Fibroblast of the aortic adventitia (primary cell): ENCODE measurements around the gene CACNA2D3. TPM values are rescaled to one million over a fixed set of nuclear protein-coding genes. Genes with fewer than 3 reads are reported as not detected.

Source experiments
- DNase-seq: peaks from one replicate; pipeline ENCODE4 v3.0.0-alpha.2; 2010; ENCODE audit warnings: low read depth
- H3K4me3 ChIP-seq: 2 replicates; pipeline ENCODE4 v1.5.1; 2011; ENCODE audit warnings: low read depth, mild to moderate bottlenecking, control low read depth, low read length, moderate library complexity
- total RNA-seq: library from RNA; depleted of rRNA; stranded (reverse); fragments of >200 nt; gene quantifications from 2 replicates; pipeline ENCODE4 v1.2.3, GENCODE V29; 2012; ENCODE audit warnings: low replicate concordance
- TF ChIP-seq, protein P1 (sequence below): IDR thresholded peaks from 2 replicates; pipeline ENCODE4 v1.5.1; 2011; ENCODE audit warnings: mild to moderate bottlenecking, low read length, control low read depth, inconsistent platforms; ENCODE audit not compliant: insufficient read depth

CACNA2D3 gene
- total RNA-seq, 1 donor: 0.45 TPM

DNA sequence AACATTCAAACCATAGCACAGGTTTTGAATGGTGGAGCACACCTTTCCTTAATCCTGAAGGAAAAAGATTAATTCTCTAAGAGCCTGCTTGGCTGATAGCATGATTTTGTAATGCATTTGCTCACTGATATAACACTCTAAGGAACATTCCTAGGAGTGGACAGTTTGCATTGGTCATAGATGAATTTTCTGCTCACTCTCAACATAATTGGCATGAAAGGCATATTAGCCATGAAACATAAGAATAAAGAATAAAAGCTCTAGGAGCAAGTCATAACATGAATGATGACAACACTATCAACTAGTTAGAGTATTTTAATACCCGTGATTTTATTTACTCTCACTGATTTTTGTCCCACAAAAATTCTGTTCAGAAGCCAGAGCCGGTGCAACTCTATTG is 839.8 kb downstream of the CACNA2D3 start:
- no peak overlapping the region for H3K4me3 ChIP-seq
- TF ChIP-seq, protein P1, sequence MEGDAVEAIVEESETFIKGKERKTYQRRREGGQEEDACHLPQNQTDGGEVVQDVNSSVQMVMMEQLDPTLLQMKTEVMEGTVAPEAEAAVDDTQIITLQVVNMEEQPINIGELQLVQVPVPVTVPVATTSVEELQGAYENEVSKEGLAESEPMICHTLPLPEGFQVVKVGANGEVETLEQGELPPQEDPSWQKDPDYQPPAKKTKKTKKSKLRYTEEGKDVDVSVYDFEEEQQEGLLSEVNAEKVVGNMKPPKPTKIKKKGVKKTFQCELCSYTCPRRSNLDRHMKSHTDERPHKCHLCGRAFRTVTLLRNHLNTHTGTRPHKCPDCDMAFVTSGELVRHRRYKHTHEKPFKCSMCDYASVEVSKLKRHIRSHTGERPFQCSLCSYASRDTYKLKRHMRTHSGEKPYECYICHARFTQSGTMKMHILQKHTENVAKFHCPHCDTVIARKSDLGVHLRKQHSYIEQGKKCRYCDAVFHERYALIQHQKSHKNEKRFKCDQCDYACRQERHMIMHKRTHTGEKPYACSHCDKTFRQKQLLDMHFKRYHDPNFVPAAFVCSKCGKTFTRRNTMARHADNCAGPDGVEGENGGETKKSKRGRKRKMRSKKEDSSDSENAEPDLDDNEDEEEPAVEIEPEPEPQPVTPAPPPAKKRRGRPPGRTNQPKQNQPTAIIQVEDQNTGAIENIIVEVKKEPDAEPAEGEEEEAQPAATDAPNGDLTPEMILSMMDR: no peak
- DNase-seq: no peak

DNA sequence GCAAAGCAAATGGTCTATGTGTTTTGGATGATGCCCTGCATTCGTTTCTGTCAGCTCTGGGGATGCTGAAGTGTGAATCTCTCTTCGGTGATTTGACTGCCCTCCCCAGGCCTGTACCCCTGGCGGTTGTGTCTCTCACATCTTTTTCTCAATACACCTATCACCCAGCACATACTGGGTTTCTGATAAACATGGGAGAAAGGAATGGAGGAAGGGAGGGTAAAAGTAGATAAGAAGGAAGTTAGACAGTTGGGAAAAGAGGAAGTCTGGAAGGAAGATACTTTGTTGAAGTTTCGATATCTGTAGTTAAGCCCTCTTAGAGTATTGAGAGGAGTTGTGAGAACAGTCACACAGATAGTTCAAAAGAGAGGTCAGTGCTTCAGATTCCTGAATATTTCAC is 841.3 kb downstream of the CACNA2D3 start:
- no peak for DNase-seq
- no peak overlapping the region for H3K4me3 ChIP-seq
- TF ChIP-seq, protein P1: no peak

DNA sequence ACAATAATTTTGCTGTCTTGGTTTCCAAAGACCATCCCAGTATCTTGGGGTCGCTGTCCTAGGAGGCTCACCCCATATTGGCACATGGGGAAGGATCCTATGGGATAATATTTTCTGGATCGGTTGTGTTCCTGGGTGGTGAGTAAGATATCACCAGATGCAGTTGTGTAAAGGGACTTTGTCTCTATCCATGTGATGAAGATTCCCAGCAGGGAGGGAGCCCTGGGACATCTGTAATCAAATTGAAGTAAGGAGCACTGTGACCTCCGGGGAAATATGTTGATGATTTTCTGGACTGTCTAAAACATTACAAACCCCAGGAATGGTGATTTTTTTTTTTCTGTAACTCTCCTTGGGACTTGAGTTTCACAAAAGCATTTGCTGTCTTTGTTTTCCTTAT is 841.7 kb downstream of the CACNA2D3 start:
- no peak for DNase-seq
- no peak overlapping the region for H3K4me3 ChIP-seq
- TF ChIP-seq, protein P1: no peak

DNA sequence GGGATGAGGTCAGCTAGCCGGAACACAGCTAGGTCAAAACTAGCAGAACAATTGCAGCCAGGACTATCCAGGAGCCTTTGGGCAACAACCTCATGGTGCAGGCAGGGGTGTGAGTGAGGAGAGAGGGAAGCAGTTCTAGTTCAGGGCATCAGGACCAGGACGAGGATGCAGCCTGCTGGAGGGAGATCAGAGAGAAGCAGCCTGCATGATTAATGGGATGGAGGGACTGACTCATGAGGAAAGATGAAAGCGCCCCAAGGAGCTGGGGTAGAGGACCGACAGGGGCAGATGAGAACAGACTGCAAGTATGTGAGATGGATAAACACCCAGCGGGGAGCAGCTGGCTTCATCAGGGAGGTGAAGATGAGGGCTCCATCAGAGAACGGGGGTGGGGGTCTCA is 843.4 kb downstream of the CACNA2D3 start:
- peak; percentile 84 for DNase-seq
- H3K4me3 ChIP-seq: no peak overlapping the region
- TF ChIP-seq, protein P1: peak; percentile 7

DNA sequence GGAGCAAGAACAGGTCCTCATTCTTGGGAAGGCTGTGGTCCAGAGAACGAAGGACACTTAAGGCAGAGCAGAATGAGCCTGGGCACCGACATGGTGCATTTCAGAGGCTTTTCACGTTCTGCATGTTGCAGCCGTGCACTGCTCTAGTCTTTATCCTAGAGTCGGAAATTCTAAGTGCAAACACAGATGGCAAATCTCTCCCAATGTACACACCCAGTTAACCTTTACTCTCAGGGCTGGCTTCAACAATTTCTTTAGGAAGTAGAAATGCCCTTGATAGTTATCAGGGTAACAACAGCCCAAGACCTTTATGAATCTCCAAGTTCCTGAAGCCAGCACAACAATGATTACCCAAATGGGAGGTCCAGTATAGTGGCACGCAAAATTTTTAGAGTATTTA is 844.6 kb downstream of the CACNA2D3 start:
- TF ChIP-seq, protein P1: no peak
- no peak overlapping the region for H3K4me3 ChIP-seq
- no peak for DNase-seq

DNA sequence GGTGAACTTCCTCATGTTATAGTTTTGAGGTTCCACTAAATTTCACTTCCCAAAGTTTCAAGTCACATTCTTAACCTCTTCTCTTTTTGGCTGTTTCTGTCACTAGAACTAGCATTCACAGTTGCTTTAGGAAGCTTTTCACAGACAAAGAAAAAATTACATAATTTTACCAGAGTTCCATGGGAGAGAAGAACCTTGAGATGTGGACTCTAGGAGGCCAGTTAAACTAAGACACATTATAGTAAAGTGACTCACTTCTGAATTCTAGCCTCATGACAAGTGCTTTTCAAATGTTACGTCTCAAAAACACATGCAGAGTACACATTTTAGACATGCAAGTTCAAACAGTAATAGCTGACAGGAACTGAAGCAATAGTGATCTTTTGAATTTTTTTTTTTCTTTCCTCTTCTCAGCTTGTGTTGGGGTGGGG is 845.4 kb downstream of the CACNA2D3 start:
- no peak overlapping the region for H3K4me3 ChIP-seq
- DNase-seq: peak; percentile 28
- TF ChIP-seq, protein P1: no peak

DNA sequence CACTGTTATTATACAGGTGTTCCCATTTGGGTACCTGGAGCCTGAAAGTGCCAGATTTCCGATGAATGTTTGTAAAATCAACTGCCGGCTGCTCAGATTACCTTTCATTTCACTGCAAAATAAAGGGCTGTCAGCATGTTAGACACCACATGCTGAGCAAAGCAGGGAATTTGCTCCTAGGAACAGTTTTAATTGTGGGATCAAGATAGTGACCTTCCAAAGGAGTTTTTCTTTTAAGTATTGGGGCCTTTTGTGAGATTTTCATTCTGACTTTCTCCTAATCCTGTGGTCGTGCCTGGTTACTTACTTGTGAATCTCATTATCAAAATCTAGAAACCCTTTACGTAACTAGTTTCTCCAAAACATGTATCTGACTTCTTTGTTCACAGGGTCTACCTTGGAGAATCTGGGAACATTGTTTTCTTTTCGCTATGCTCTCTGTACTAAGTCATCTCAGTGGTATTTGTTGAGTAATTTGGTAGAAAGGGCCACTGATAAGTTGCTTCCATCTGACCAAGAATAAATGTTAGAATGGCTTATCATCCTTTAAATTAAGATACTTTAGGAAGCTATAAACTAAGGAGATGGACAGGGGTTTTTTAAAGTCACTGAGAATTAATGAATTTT is 846.3 kb downstream of the CACNA2D3 start:
- H3K4me3 ChIP-seq: no peak overlapping the region
- TF ChIP-seq, protein P1: no peak
- DNase-seq: peak; percentile 87
